ENCODE data around the gene SIK2. TPM values are rescaled to one million over a fixed set of nuclear protein-coding genes. Genes with fewer than 3 reads are reported as not detected.

The SIK2 gene
- total RNA-seq, 1 experiment from 2014 or later = 13.0 TPM

- TF ChIP-seq FOSL1 (IDR thresholded peaks at IDR 0.05; ENCODE audit: low read depth) = no peak
- TF ChIP-seq SIN3A (IDR thresholded peaks at IDR 0.05; ENCODE audit: low read depth) = no peak
These were observed 120.3 kb downstream of the SIK2 start (continued) for GRCh38 chr11:111722501-111722900.

DNA sequence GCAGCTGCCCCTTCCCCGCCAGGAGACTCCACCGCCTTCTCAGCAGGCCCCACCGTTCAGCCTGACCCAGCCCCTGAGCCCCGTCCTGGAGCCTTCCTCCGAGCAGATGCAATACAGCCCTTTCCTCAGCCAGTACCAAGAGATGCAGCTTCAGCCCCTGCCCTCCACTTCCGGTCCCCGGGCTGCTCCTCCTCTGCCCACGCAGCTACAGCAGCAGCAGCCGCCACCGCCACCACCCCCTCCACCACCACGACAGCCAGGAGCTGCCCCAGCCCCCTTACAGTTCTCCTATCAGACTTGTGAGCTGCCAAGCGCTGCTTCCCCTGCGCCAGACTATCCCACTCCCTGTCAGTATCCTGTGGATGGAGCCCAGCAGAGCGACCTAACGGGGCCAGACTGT lies 121.3 kb downstream of the SIK2 start:
- ChIA-PET POLR2A (no interaction called here), CTCF (no interaction called here), RAD21 (ENCODE audit: low non-redundant PET in 1 of 2, low total read pairs in 2 of 2, uncharacterized antibody in 2 of 2, unreplicated experiment in 2 of 2) (no interaction called here)
- H3K9me2 ChIP-seq (ENCODE audit: insufficient read depth) = no peaks in the 10 kb centered on the region
- DNase-seq (ENCODE audit: low read depth, low spot score) = no peak
- H3K27ac ChIP-seq (ENCODE audit: low read depth, low read length) = no peak overlapping the region
- no peaks in the 10 kb centered on the region for H4K20me1 ChIP-seq (ENCODE audit: insufficient read depth)
- no peak for TF ChIP-seq ZFX (IDR thresholded peaks at IDR 0.05)
- no peak for TF ChIP-seq POLR2AphosphoS5 (IDR thresholded peaks at IDR 0.05; ENCODE audit: low read depth, low read length)
- TF ChIP-seq SRF (IDR thresholded peaks at IDR 0.05; ENCODE audit: low read depth) = no peak
- no peak for TF ChIP-seq CBX3 (IDR thresholded peaks at IDR 0.05; ENCODE audit: low read depth)
- no peak for TF ChIP-seq EZH2phosphoT487 (IDR thresholded peaks at IDR 0.05; ENCODE audit: borderline replicate concordance)
- no peak for TF ChIP-seq FOSL1 (IDR thresholded peaks at IDR 0.05; ENCODE audit: low read depth)
- TF ChIP-seq TCF7L2 (IDR thresholded peaks at IDR 0.05; ENCODE audit: borderline replicate concordance, extremely low read depth, insufficient read depth, insufficient read length) = no peak
- no peak for TF ChIP-seq EZH2 (IDR thresholded peaks at IDR 0.05)
- TF ChIP-seq REST (IDR thresholded peaks at IDR 0.05; ENCODE audit: low read depth) = no peak
- no peak for TF ChIP-seq SIN3A (IDR thresholded peaks at IDR 0.05; ENCODE audit: low read depth)
- TF ChIP-seq ELF1 (IDR thresholded peaks at IDR 0.05; ENCODE audit: borderline replicate concordance, low read depth) = no peak
- TF ChIP-seq, protein P1, sequence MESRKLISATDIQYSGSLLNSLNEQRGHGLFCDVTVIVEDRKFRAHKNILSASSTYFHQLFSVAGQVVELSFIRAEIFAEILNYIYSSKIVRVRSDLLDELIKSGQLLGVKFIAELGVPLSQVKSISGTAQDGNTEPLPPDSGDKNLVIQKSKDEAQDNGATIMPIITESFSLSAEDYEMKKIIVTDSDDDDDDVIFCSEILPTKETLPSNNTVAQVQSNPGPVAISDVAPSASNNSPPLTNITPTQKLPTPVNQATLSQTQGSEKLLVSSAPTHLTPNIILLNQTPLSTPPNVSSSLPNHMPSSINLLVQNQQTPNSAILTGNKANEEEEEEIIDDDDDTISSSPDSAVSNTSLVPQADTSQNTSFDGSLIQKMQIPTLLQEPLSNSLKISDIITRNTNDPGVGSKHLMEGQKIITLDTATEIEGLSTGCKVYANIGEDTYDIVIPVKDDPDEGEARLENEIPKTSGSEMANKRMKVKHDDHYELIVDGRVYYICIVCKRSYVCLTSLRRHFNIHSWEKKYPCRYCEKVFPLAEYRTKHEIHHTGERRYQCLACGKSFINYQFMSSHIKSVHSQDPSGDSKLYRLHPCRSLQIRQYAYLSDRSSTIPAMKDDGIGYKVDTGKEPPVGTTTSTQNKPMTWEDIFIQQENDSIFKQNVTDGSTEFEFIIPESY (IDR thresholded peaks at IDR 0.05; ENCODE audit: extremely low read depth, insufficient replicate concordance, low read length) = no peak
- ATAC-seq = no peak
- H3K4me3 ChIP-seq (replicated peaks in 1 of 2; ENCODE audit: low read depth in 1 of 2, low read length in 2 of 2) = no peak overlapping the region
- intact Hi-C loops (cut with micrococcal nuclease) = no loop called here
- H2AFZ ChIP-seq (ENCODE audit: low read depth, low read length, poor library complexity, severe bottlenecking) = no peak overlapping the region
- no peaks in the 10 kb centered on the region for H3K4me1 ChIP-seq (ENCODE audit: control insufficient read depth in 1 of 2, insufficient read depth in 2 of 2, low read length in 2 of 2)
- BruUV-seq (replicated peaks) = no TSS peak
- H3K36me3 ChIP-seq (ENCODE audit: control insufficient read depth in 1 of 2, insufficient read depth in 2 of 2, low read length in 2 of 2) = peaks cover 20 to 36% of the 10 kb centered on the region in 2 experiments
- H3K9me3 ChIP-seq (ENCODE audit: control insufficient read depth in 1 of 2, insufficient read depth in 1 of 2, low read depth in 1 of 2, low read length in 2 of 2) = no peaks in the 10 kb centered on the region
- H3K9ac ChIP-seq (ENCODE audit: low read length) = no peak overlapping the region
- no peaks in the 10 kb centered on the region for H3K79me2 ChIP-seq (ENCODE audit: insufficient read depth, low read length)
- H3K27me3 ChIP-seq (ENCODE audit: insufficient read depth, low read length) = no peaks in the 10 kb centered on the region
- no peak overlapping the region for H3K4me2 ChIP-seq (ENCODE audit: low read length)

Data from HCT116 (cell line).